ENCODE results near the gene OR52K1.
"Not testable (repeated sequence)": the region's sequence is repeated elsewhere in the genome, so short reads cannot be mapped to it uniquely, and the experiment has no call there.

The OR52K1 gene

GRCh38 chr11:4482445-4482844, at the start of gene OR52K1:
Gene OR52K1, plus strand, starts transcription at chr11:4482646. Its CDS starts 6,255 bp downstream, at chr11:4488901.
- no peak for DNase-seq

GRCh38 chr11:4433856-4434255, 48.6 kb upstream of the OR52K1 start:
- DNase-seq: no peak

GRCh38 chr11:4436411-4436810, 46.0 kb upstream of the OR52K1 start:
- DNase-seq: no peak

- no peak for DNase-seq
Observed at GRCh38 chr11:4441515-4441914, 40.9 kb upstream of the OR52K1 start.

- no peak for DNase-seq
Observed at GRCh38 chr11:4443232-4443891, 39.1 kb upstream of the OR52K1 start.

GRCh38 chr11:4448995-4449394, 33.5 kb upstream of the OR52K1 start, which contains the start of gene OR52K2:
Gene OR52K2, plus strand, starts transcription at chr11:4449295. Its CDS starts 45 bp downstream, at chr11:4449340.
- DNase-seq: no peak

- DNase-seq: no peak
Observed at GRCh38 chr11:4453118-4453517, 29.3 kb upstream of the OR52K1 start.

GRCh38 chr11:4454021-4454420, 28.4 kb upstream of the OR52K1 start:
- DNase-seq: no peak

- no peak for DNase-seq
Observed at GRCh38 chr11:4455419-4455818, 27.0 kb upstream of the OR52K1 start.

- peak; percentile 1 for DNase-seq
Observed at GRCh38 chr11:4459500-4459899, 22.9 kb upstream of the OR52K1 start.

GRCh38 chr11:4460151-4460550, 22.3 kb upstream of the OR52K1 start:
- DNase-seq: no peak

- DNase-seq: no peak
Observed at GRCh38 chr11:4464216-4465159, 18.0 kb upstream of the OR52K1 start.

GRCh38 chr11:4465407-4465806, 17.0 kb upstream of the OR52K1 start:
- no peak for DNase-seq

- DNase-seq: no peak
Observed at GRCh38 chr11:4466131-4466870, 16.1 kb upstream of the OR52K1 start.

- no peak for DNase-seq
Observed at GRCh38 chr11:4466871-4467442, 15.5 kb upstream of the OR52K1 start.

GRCh38 chr11:4467811-4468606, 14.4 kb upstream of the OR52K1 start:
- DNase-seq: no peak

- DNase-seq: no peak
Observed at GRCh38 chr11:4479644-4480043, 2.8 kb upstream of the OR52K1 start.

- peak; percentile 51 for DNase-seq
Observed at GRCh38 chr11:4480577-4481239, 1.7 kb upstream of the OR52K1 start.

GRCh38 chr11:4481240-4481582, 1.2 kb upstream of the OR52K1 start:
- DNase-seq: no peak

GRCh38 chr11:4484310-4484709, 1.9 kb downstream of the OR52K1 start:
- no peak for DNase-seq

GRCh38 chr11:4491405-4491804, 9.0 kb downstream of the OR52K1 start:
- DNase-seq: not testable (repeated sequence)
